Measurements from ENCODE around the gene RNF13. TPM values are rescaled to one million over a fixed set of nuclear protein-coding genes. Genes with fewer than 3 reads are reported as not detected.
A peak's percentile ranks its signal among the peaks of the same experiment; 100 is the strongest.

Gene RNF13
- total and polyA plus RNA-seq, 4 donors, result 56.1 to 85.8 (median 70.8) TPM

GRCh38 chr3:149808209-149808829 lies 4.7 kb upstream of the RNF13 start:
- intact Hi-C loops (cut with DNase I), result loop anchor here (5.0 kb wide), 1 partner anchor 41 kb away; no protein-coding TSS in a partner anchor
- Histone ChIP-seq H3K9me3 (ENCODE audit: control insufficient read depth, low read length) (no peaks in the 10 kb centered on the region), H3K36me3 (ENCODE audit: control insufficient read depth in 1 of 2, insufficient read depth in 2 of 2, low read length in 1 of 2) (no peaks in the 10 kb centered on the region), H3K27ac (ENCODE audit: low read depth in 1 of 2, low read length in 2 of 2) (no peak overlapping the region), H3K4me1 (ENCODE audit: control insufficient read depth in 1 of 2, insufficient read depth in 2 of 2, low read length in 2 of 2) (no peaks in the 10 kb centered on the region), H3K4me3 (ENCODE audit: low read length in 2 of 2) (no peak overlapping the region), H3K27me3 (ENCODE audit: control insufficient read depth in 1 of 2, insufficient read depth in 2 of 2, low read length in 1 of 2) (no peaks in the 10 kb centered on the region)
- ATAC-seq (ENCODE audit: low FRiP score) (no peak), DNase-seq (peak in 1 of 2 donors; percentile 80)
- WGBS, 2 donors, result 27 to 28% methylated on average over 4 of the region's 4 CpGs

- Histone ChIP-seq H3K27me3 (ENCODE audit: control insufficient read depth in 1 of 2, insufficient read depth in 2 of 2, low read length in 1 of 2) (no peaks in the 10 kb centered on the region), H3K9me3 (ENCODE audit: control insufficient read depth, low read length) (no peaks in the 10 kb centered on the region), H3K27ac (ENCODE audit: low read depth in 1 of 2, low read length in 2 of 2) (no peak overlapping the region), H3K36me3 (ENCODE audit: control insufficient read depth in 1 of 2, insufficient read depth in 2 of 2, low read length in 1 of 2) (no peaks in the 10 kb centered on the region), H3K4me3 (ENCODE audit: low read length in 2 of 2) (no peak overlapping the region), H3K4me1 (ENCODE audit: control insufficient read depth in 1 of 2, insufficient read depth in 2 of 2, low read length in 2 of 2) (no peaks in the 10 kb centered on the region)
- DNase-seq, result no peak
- intact Hi-C loops (cut with DNase I), result loop anchor here (5.0 kb wide), 1 partner anchor 42 kb away; no protein-coding TSS in a partner anchor
- ATAC-seq (ENCODE audit: low FRiP score), result no peak
Measured at GRCh38 chr3:149809699-149810098, 3.3 kb upstream of the RNF13 start.

GRCh38 chr3:149810846-149811245 lies 2.2 kb upstream of the RNF13 start:
- Histone ChIP-seq H3K4me1 (ENCODE audit: control insufficient read depth in 1 of 2, insufficient read depth in 2 of 2, low read length in 2 of 2) (peaks cover 0 to 3% of the 10 kb centered on the region in 2 donors), H3K9me3 (ENCODE audit: control insufficient read depth, low read length) (no peaks in the 10 kb centered on the region), H3K4me3 (ENCODE audit: low read length in 2 of 2) (no peak overlapping the region), H3K27ac (ENCODE audit: low read depth in 1 of 2, low read length in 2 of 2) (no peak overlapping the region), H3K27me3 (ENCODE audit: control insufficient read depth in 1 of 2, insufficient read depth in 2 of 2, low read length in 1 of 2) (no peaks in the 10 kb centered on the region), H3K36me3 (ENCODE audit: control insufficient read depth in 1 of 2, insufficient read depth in 2 of 2, low read length in 1 of 2) (no peaks in the 10 kb centered on the region)
- WGBS, 2 donors, result 89 to 91% methylated on average over 2 of the region's 2 CpGs
- intact Hi-C loops (cut with DNase I), result no loop called here
- ATAC-seq (ENCODE audit: low FRiP score), result no peak
- DNase-seq, result no peak

GRCh38 chr3:149812165-149812605 lies 830 bp upstream of the RNF13 start:
- DNase-seq (no peak), ATAC-seq (ENCODE audit: low FRiP score) (no peak)
- Histone ChIP-seq H3K4me3 (ENCODE audit: low read length in 2 of 2) (peak overlapping the region in 1 of 2 donors; percentile 90), H3K27ac (ENCODE audit: low read depth in 1 of 2, low read length in 2 of 2) (peak overlapping the region; percentile 62 to 89), H3K27me3 (ENCODE audit: control insufficient read depth in 1 of 2, insufficient read depth in 2 of 2, low read length in 1 of 2) (no peaks in the 10 kb centered on the region), H3K36me3 (ENCODE audit: control insufficient read depth in 1 of 2, insufficient read depth in 2 of 2, low read length in 1 of 2) (no peaks in the 10 kb centered on the region), H3K4me1 (ENCODE audit: control insufficient read depth in 1 of 2, insufficient read depth in 2 of 2, low read length in 2 of 2) (peaks cover 0 to 3% of the 10 kb centered on the region in 2 donors), H3K9me3 (ENCODE audit: control insufficient read depth, low read length) (no peaks in the 10 kb centered on the region)
- intact Hi-C loops (cut with DNase I), result no loop called here
- 15 to 18% methylated on average over 13 of the region's 13 CpGs for WGBS, 2 donors

- DNase-seq, result peak; percentile 59 to 70
- intact Hi-C loops (cut with DNase I), result no loop called here
- 0% methylated on average over 29 of the region's 29 CpGs for WGBS, 2 donors
- peak; percentile 66 for ATAC-seq (ENCODE audit: low FRiP score)
- Histone ChIP-seq H3K36me3 (ENCODE audit: control insufficient read depth in 1 of 2, insufficient read depth in 2 of 2, low read length in 1 of 2) (no peaks in the 10 kb centered on the region), H3K27me3 (ENCODE audit: control insufficient read depth in 1 of 2, insufficient read depth in 2 of 2, low read length in 1 of 2) (no peaks in the 10 kb centered on the region), H3K4me1 (ENCODE audit: control insufficient read depth in 1 of 2, insufficient read depth in 2 of 2, low read length in 2 of 2) (peaks cover 0 to 3% of the 10 kb centered on the region in 2 donors), H3K9me3 (ENCODE audit: control insufficient read depth, low read length) (no peaks in the 10 kb centered on the region), H3K4me3 (ENCODE audit: low read length in 2 of 2) (peak overlapping the region; percentile 46 to 90), H3K27ac (ENCODE audit: low read depth in 1 of 2, low read length in 2 of 2) (peak overlapping the region; percentile 45 to 83)
Measured at GRCh38 chr3:149813367-149814281, 609 bp downstream of the RNF13 start.

- Histone ChIP-seq H3K4me3 (ENCODE audit: low read length in 2 of 2) (no peak overlapping the region), H3K9me3 (ENCODE audit: control insufficient read depth, low read length) (no peaks in the 10 kb centered on the region), H3K27ac (ENCODE audit: low read depth in 1 of 2, low read length in 2 of 2) (no peak overlapping the region), H3K4me1 (ENCODE audit: control insufficient read depth in 1 of 2, insufficient read depth in 2 of 2, low read length in 2 of 2) (peaks cover 0 to 3% of the 10 kb centered on the region in 2 donors), H3K27me3 (ENCODE audit: control insufficient read depth in 1 of 2, insufficient read depth in 2 of 2, low read length in 1 of 2) (no peaks in the 10 kb centered on the region), H3K36me3 (ENCODE audit: control insufficient read depth in 1 of 2, insufficient read depth in 2 of 2, low read length in 1 of 2) (no peaks in the 10 kb centered on the region)
- no peak for ATAC-seq (ENCODE audit: low FRiP score)
- WGBS, 2 donors, result 85 to 86% methylated on average over 1 of the region's 1 CpG
- no peak for DNase-seq
- intact Hi-C loops (cut with DNase I), result no loop called here
Measured at GRCh38 chr3:149815321-149815720, 2.3 kb downstream of the RNF13 start.

GRCh38 chr3:149815728-149816127 lies 2.7 kb downstream of the RNF13 start:
- H3K27ac ChIP-seq (ENCODE audit: low read depth in 1 of 2, low read length in 2 of 2), result no peak overlapping the region
- no peaks in the 10 kb centered on the region for H3K36me3 ChIP-seq (ENCODE audit: control insufficient read depth in 1 of 2, insufficient read depth in 2 of 2, low read length in 1 of 2)
- intact Hi-C loops (cut with DNase I), result no loop called here
- H3K4me3 ChIP-seq (ENCODE audit: low read length in 2 of 2), result no peak overlapping the region
- H3K9me3 ChIP-seq (ENCODE audit: control insufficient read depth, low read length), result no peaks in the 10 kb centered on the region
- WGBS, 2 donors, result 93 to 94% methylated on average over 3 of the region's 3 CpGs
- H3K27me3 ChIP-seq (ENCODE audit: control insufficient read depth in 1 of 2, insufficient read depth in 2 of 2, low read length in 1 of 2), result no peaks in the 10 kb centered on the region
- no peak for DNase-seq
- peaks cover 0 to 3% of the 10 kb centered on the region in 2 donors for H3K4me1 ChIP-seq (ENCODE audit: control insufficient read depth in 1 of 2, insufficient read depth in 2 of 2, low read length in 2 of 2)
- ATAC-seq (ENCODE audit: low FRiP score), result no peak

GRCh38 chr3:149816311-149816710 lies 3.3 kb downstream of the RNF13 start:
- 53 to 56% methylated on average over 3 of the region's 3 CpGs for WGBS, 2 donors

More at GRCh38 chr3:149816311-149816710, 3.3 kb downstream of the RNF13 start:
- Histone ChIP-seq H3K36me3 (ENCODE audit: control insufficient read depth in 1 of 2, insufficient read depth in 2 of 2, low read length in 1 of 2) (no peaks in the 10 kb centered on the region), H3K27me3 (ENCODE audit: control insufficient read depth in 1 of 2, insufficient read depth in 2 of 2, low read length in 1 of 2) (no peaks in the 10 kb centered on the region), H3K9me3 (ENCODE audit: control insufficient read depth, low read length) (no peaks in the 10 kb centered on the region), H3K4me3 (ENCODE audit: low read length in 2 of 2) (no peak overlapping the region), H3K27ac (ENCODE audit: low read depth in 1 of 2, low read length in 2 of 2) (no peak overlapping the region), H3K4me1 (ENCODE audit: control insufficient read depth in 1 of 2, insufficient read depth in 2 of 2, low read length in 2 of 2) (peaks cover 0 to 3% of the 10 kb centered on the region in 2 donors)
- no peak for DNase-seq
- intact Hi-C loops (cut with DNase I), result no loop called here
- no peak for ATAC-seq (ENCODE audit: low FRiP score)
